ENCODE data around the gene LSR. TPM values are rescaled to one million over a fixed set of nuclear protein-coding genes. Genes with fewer than 3 reads are reported as not detected.

Gene LSR
- total RNA-seq, 1 donor from 2014 or later: 18.1 TPM

DNA sequence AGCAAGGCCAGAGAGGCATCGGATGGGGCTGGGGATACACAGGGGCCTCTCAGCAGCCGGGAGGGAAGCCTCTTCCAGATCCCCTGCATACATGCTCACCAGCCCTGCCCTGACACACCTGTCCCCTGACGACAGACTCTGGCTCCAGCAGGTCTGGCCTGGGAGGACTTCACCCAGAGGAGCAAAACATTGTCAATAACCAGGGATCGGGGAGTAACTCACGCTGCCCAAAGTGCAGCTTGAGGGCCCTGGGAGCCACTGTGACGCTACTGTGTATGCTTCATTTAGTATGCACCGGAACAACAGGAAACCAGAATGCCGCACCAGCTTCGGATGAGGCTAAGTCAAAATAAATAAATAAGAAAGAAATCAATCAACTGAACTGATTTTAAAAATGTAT is 67.8 kb downstream of the LSR start:
- H3K9me3 ChIP-seq (ENCODE audit: insufficient read depth, low read depth, low read length): no peaks in the 10 kb centered on the region
- no peaks in the 10 kb centered on the region for H3K36me3 ChIP-seq (ENCODE audit: insufficient read depth, low read length)
- no peaks in the 10 kb centered on the region for H4K20me1 ChIP-seq (ENCODE audit: insufficient read depth, low read length)
- H3K4me3 ChIP-seq (ENCODE audit: insufficient read depth, low read depth, low read length): no peak overlapping the region
- TF ChIP-seq, protein P1, sequence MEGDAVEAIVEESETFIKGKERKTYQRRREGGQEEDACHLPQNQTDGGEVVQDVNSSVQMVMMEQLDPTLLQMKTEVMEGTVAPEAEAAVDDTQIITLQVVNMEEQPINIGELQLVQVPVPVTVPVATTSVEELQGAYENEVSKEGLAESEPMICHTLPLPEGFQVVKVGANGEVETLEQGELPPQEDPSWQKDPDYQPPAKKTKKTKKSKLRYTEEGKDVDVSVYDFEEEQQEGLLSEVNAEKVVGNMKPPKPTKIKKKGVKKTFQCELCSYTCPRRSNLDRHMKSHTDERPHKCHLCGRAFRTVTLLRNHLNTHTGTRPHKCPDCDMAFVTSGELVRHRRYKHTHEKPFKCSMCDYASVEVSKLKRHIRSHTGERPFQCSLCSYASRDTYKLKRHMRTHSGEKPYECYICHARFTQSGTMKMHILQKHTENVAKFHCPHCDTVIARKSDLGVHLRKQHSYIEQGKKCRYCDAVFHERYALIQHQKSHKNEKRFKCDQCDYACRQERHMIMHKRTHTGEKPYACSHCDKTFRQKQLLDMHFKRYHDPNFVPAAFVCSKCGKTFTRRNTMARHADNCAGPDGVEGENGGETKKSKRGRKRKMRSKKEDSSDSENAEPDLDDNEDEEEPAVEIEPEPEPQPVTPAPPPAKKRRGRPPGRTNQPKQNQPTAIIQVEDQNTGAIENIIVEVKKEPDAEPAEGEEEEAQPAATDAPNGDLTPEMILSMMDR (IDR thresholded peaks at IDR 0.05; ENCODE audit: insufficient read depth, low read depth, low read length): no peak
- no peak for TF ChIP-seq EZH2 (IDR thresholded peaks at IDR 0.05; ENCODE audit: insufficient read depth, low read length)
- FAIRE-seq (no peak), DNase-seq (ENCODE audit: low read depth) (no peak)
- no peak overlapping the region for H3K27ac ChIP-seq (ENCODE audit: low read depth, low read length)
- no peak overlapping the region for H3K4me2 ChIP-seq (ENCODE audit: low read length)
- H3K9me3 Mint-ChIP-seq (ENCODE audit: unreplicated experiment): peaks cover 2% of the 10 kb centered on the region
- H3K36me3 Mint-ChIP-seq (ENCODE audit: low read depth, unreplicated experiment): no peaks in the 10 kb centered on the region
- no peak overlapping the region for H3K9ac ChIP-seq (ENCODE audit: low read length)
- H3K27ac Mint-ChIP-seq (ENCODE audit: unreplicated experiment): no peak overlapping the region
- H3K79me2 ChIP-seq (ENCODE audit: insufficient read depth, low read length): no peaks in the 10 kb centered on the region
- no peaks in the 10 kb centered on the region for H3K27me3 ChIP-seq (ENCODE audit: insufficient read depth, low read length)
- no peak overlapping the region for H2AFZ ChIP-seq (ENCODE audit: low read depth, low read length)
- H3K4me1 Mint-ChIP-seq (ENCODE audit: low read depth, unreplicated experiment): peaks cover 10% of the 10 kb centered on the region
- H3K4me1 ChIP-seq (ENCODE audit: insufficient read depth, low read length): peaks cover 7% of the 10 kb centered on the region
- peaks cover 25% of the 10 kb centered on the region for H3K27me3 Mint-ChIP-seq (ENCODE audit: low read depth, unreplicated experiment)
- H3K4me3 Mint-ChIP-seq (ENCODE audit: unreplicated experiment): no peak overlapping the region

Other genes with a start within 250 kb of the LSR start
- 64.6 and 67.4 TPM in 2 replicates for gene GRAMD1A, start 248.7 kb upstream of the LSR start, total RNA-seq
- 2.1 and 3.0 TPM in 2 replicates for gene SCN1B, start 218.5 kb upstream of the LSR start, total RNA-seq
- 0.31 and 0.73 TPM in 2 replicates for gene HPN, start 207.3 kb upstream of the LSR start, total RNA-seq
- gene FXYD3, start 133.2 kb upstream of the LSR start, total RNA-seq: not detected in 2 replicates
- 0.20 and 0.29 TPM in 2 replicates for gene LGI4, start 113.9 kb upstream of the LSR start, total RNA-seq
- 0.52 and 1.1 TPM in 2 replicates for gene FXYD1, start 110.2 kb upstream of the LSR start, total RNA-seq
- gene FXYD7, start 105.7 kb upstream of the LSR start, total RNA-seq: 0.65 TPM in 1 of 2 replicates, not detected in the other
- 96.9 and 108 TPM in 2 replicates for gene FXYD5, start 94.3 kb upstream of the LSR start, total RNA-seq
- not detected in 2 replicates for gene FAM187B, start 20.3 kb upstream of the LSR start, total RNA-seq
- gene USF2, start 20.0 kb downstream of the LSR start, total RNA-seq: 68.9 and 70.0 TPM in 2 replicates
- gene HAMP, start 33.5 kb downstream of the LSR start, total RNA-seq: 0.36 and 0.38 TPM in 2 replicates
- gene MAG, start 43.2 kb downstream of the LSR start, total RNA-seq: not detected in 2 replicates
- gene CD22, start 80.2 kb downstream of the LSR start, total RNA-seq: not detected in 2 replicates
- gene FFAR1, start 98.9 kb downstream of the LSR start, total RNA-seq: not detected in 2 replicates
- gene FFAR3, start 109.5 kb downstream of the LSR start, total RNA-seq: not detected in 2 replicates
- not detected in 2 replicates for gene GPR42, start 122.1 kb downstream of the LSR start, total RNA-seq
- not detected in 2 replicates for gene FFAR2, start 199.3 kb downstream of the LSR start, total RNA-seq
- gene KRTDAP, start 241.5 kb downstream of the LSR start, total RNA-seq: not detected in 2 replicates